Measurements from ENCODE around the gene NTSR1.

The NTSR1 gene

GRCh38 chr20:62759981-62760431 is 51.4 kb downstream of the NTSR1 start:
- DNase-seq, result no peak

- no peak for DNase-seq
These were observed 51.8 kb downstream of the NTSR1 start for GRCh38 chr20:62760471-62760855.

GRCh38 chr20:62760856-62761758 is 52.5 kb downstream of the NTSR1 start:
- DNase-seq, result no peak

GRCh38 chr20:62761759-62762131 is 53.1 kb downstream of the NTSR1 start:
- no peak for DNase-seq

- DNase-seq, result no peak
These were observed 53.7 kb downstream of the NTSR1 start for GRCh38 chr20:62762376-62762775.

- no peak for DNase-seq
These were observed 54.2 kb downstream of the NTSR1 start for GRCh38 chr20:62762801-62763368.

GRCh38 chr20:62763404-62763803 is 54.8 kb downstream of the NTSR1 start:
- no peak for DNase-seq

- DNase-seq, result no peak
These were observed 55.7 kb downstream of the NTSR1 start for GRCh38 chr20:62764156-62764935.

- DNase-seq, result no peak
These were observed 56.4 kb downstream of the NTSR1 start for GRCh38 chr20:62765021-62765420.

GRCh38 chr20:62765432-62766070 is 56.9 kb downstream of the NTSR1 start:
- no peak for DNase-seq

GRCh38 chr20:62766071-62766450 is 57.4 kb downstream of the NTSR1 start:
- DNase-seq, result no peak

- DNase-seq, result no peak
These were observed 58.1 kb downstream of the NTSR1 start for GRCh38 chr20:62766716-62767115.

- DNase-seq, result no peak
These were observed 59.6 kb downstream of the NTSR1 start for GRCh38 chr20:62768234-62768546.

GRCh38 chr20:62768551-62769287 is 60.1 kb downstream of the NTSR1 start:
- no peak for DNase-seq

- DNase-seq, result no peak
These were observed 60.9 kb downstream of the NTSR1 start for GRCh38 chr20:62769346-62770071.

GRCh38 chr20:62770111-62770910 is 61.7 kb downstream of the NTSR1 start:
- no peak for DNase-seq

GRCh38 chr20:62770916-62771315 is 62.3 kb downstream of the NTSR1 start:
- no peak for DNase-seq

GRCh38 chr20:62771396-62772102 is 62.9 kb downstream of the NTSR1 start:
- DNase-seq, result no peak

- no peak for DNase-seq
These were observed 63.5 kb downstream of the NTSR1 start for GRCh38 chr20:62772103-62772611.

- DNase-seq, result no peak
These were observed 64.0 kb downstream of the NTSR1 start for GRCh38 chr20:62772619-62772989.

All from GOT3 (cell line).